ENCODE results near the gene TEAD1.
A peak's percentile ranks its signal among the peaks of the same experiment; 100 is the strongest.

TEAD1 gene

GRCh38 chr11:12673924-12674570, at the start of gene TEAD1:
TSS of gene TEAD1 (plus strand) at chr11:12674421.
- DNase-seq (ENCODE audit: low read depth in 2 of 2), result peak; percentile 79 to 84

GRCh38 chr11:12624595-12624994, 49.6 kb upstream of the TEAD1 start:
- no peak for DNase-seq (ENCODE audit: low read depth in 2 of 2)

- no peak for DNase-seq (ENCODE audit: low read depth in 2 of 2)
Observed at GRCh38 chr11:12625438-12626071, 48.7 kb upstream of the TEAD1 start.

- DNase-seq (ENCODE audit: low read depth in 2 of 2), result no peak
Observed at GRCh38 chr11:12626616-12627015, 47.6 kb upstream of the TEAD1 start.

- DNase-seq (ENCODE audit: low read depth in 2 of 2), result no peak
Observed at GRCh38 chr11:12628314-12628713, 45.9 kb upstream of the TEAD1 start.

GRCh38 chr11:12629601-12630313, 44.5 kb upstream of the TEAD1 start:
- DNase-seq (ENCODE audit: low read depth in 2 of 2), result no peak

GRCh38 chr11:12631651-12632050, 42.6 kb upstream of the TEAD1 start:
- DNase-seq (ENCODE audit: low read depth in 2 of 2), result no peak

GRCh38 chr11:12634329-12634728, 39.9 kb upstream of the TEAD1 start:
- DNase-seq (ENCODE audit: low read depth in 2 of 2), result no peak

GRCh38 chr11:12636871-12637410, 37.3 kb upstream of the TEAD1 start:
- no peak for DNase-seq (ENCODE audit: low read depth in 2 of 2)

- no peak for DNase-seq (ENCODE audit: low read depth in 2 of 2)
Observed at GRCh38 chr11:12639388-12639787, 34.8 kb upstream of the TEAD1 start.

- DNase-seq (ENCODE audit: low read depth in 2 of 2), result no peak
Observed at GRCh38 chr11:12640355-12640754, 33.9 kb upstream of the TEAD1 start.

- no peak for DNase-seq (ENCODE audit: low read depth in 2 of 2)
Observed at GRCh38 chr11:12640926-12641849, 33.0 kb upstream of the TEAD1 start.

GRCh38 chr11:12642040-12642439, 32.2 kb upstream of the TEAD1 start:
- no peak for DNase-seq (ENCODE audit: low read depth in 2 of 2)

GRCh38 chr11:12642806-12643428, 31.3 kb upstream of the TEAD1 start:
- DNase-seq (ENCODE audit: low read depth in 2 of 2), result no peak

- DNase-seq (ENCODE audit: low read depth in 2 of 2), result no peak
Observed at GRCh38 chr11:12646478-12646877, 27.7 kb upstream of the TEAD1 start.

GRCh38 chr11:12653729-12654128, 20.5 kb upstream of the TEAD1 start:
- DNase-seq (ENCODE audit: low read depth in 2 of 2), result no peak

- DNase-seq (ENCODE audit: low read depth in 2 of 2), result no peak
Observed at GRCh38 chr11:12655842-12656241, 18.4 kb upstream of the TEAD1 start.

- DNase-seq (ENCODE audit: low read depth in 2 of 2), result no peak
Observed at GRCh38 chr11:12657336-12657735, 16.9 kb upstream of the TEAD1 start.

GRCh38 chr11:12657981-12658380, 16.2 kb upstream of the TEAD1 start:
- no peak for DNase-seq (ENCODE audit: low read depth in 2 of 2)

- no peak for DNase-seq (ENCODE audit: low read depth in 2 of 2)
Observed at GRCh38 chr11:12662101-12662689, 12.0 kb upstream of the TEAD1 start.

- DNase-seq (ENCODE audit: low read depth in 2 of 2), result no peak
Observed at GRCh38 chr11:12664385-12664784, 9.8 kb upstream of the TEAD1 start.
